H9 (cell line): ENCODE results near the gene IL1RL2. TPM values are rescaled to one million over a fixed set of nuclear protein-coding genes. Genes with fewer than 3 reads are reported as not detected.

Experiments
- DNase-seq: peaks from one replicate; pipeline ENCODE4 v3.0.0-alpha.2; 2017
- H2AFZ ChIP-seq: one replicate; pipeline ENCODE4 v1.6.1; 2013; ENCODE audit warnings: mild to moderate bottlenecking, low read length, control low read depth, moderate library complexity
- H2AK5ac ChIP-seq: 2 replicates; pipeline ENCODE4 v1.6.1; 2013; ENCODE audit warnings: low read length, control low read depth, mixed read lengths; ENCODE audit not compliant: insufficient read length
- H2BK120ac ChIP-seq: one replicate; pipeline ENCODE4 v1.6.1; 2013; ENCODE audit warnings: low read depth, mild to moderate bottlenecking, low read length, control low read depth, inconsistent platforms; ENCODE audit not compliant: poor library complexity, severe bottlenecking
- H2BK12ac ChIP-seq: 2 replicates; pipeline ENCODE4 v1.6.1; 2013; ENCODE audit warnings: low read length, control low read depth, mixed read lengths, low read depth; ENCODE audit not compliant: insufficient read length
- H2BK15ac ChIP-seq: 2 replicates; pipeline ENCODE4 v1.6.1; 2013; ENCODE audit warnings: low read depth, low read length, control low read depth
- H2BK20ac ChIP-seq: one replicate; pipeline ENCODE4 v1.6.1; 2013; ENCODE audit warnings: low read depth, mild to moderate bottlenecking, low read length, control low read depth, inconsistent platforms; ENCODE audit not compliant: poor library complexity, severe bottlenecking
- H2BK5ac ChIP-seq: 2 replicates; pipeline ENCODE4 v1.6.1; 2013; ENCODE audit warnings: low read length, control low read depth, mixed read lengths; ENCODE audit not compliant: insufficient read length
- H3K14ac ChIP-seq: 2 replicates; pipeline ENCODE4 v1.6.1; 2013; ENCODE audit warnings: low read length, control low read depth; ENCODE audit not compliant: insufficient read depth
- H3K18ac ChIP-seq: 2 replicates; pipeline ENCODE4 v1.6.1; 2013; ENCODE audit warnings: low read depth, mild to moderate bottlenecking, mixed read lengths, low read length, control low read depth; ENCODE audit not compliant: insufficient read length
- H3K23ac ChIP-seq: 2 replicates; pipeline ENCODE4 v1.6.1; 2013; ENCODE audit warnings: low read length, control low read depth, mixed read lengths, low read depth; ENCODE audit not compliant: insufficient read length
- H3K23me2 ChIP-seq: 2 replicates; pipeline ENCODE4 v1.6.1; 2013; ENCODE audit warnings: low read depth, mild to moderate bottlenecking, mixed read lengths, low read length, control low read depth; ENCODE audit not compliant: insufficient read length, poor library complexity, severe bottlenecking
- H3K27ac ChIP-seq: 2 replicates; pipeline ENCODE4 v1.5.1; 2013; ENCODE audit warnings: low read length, control low read depth, mixed read lengths, low read depth; ENCODE audit not compliant: insufficient read length
- H3K27me3 ChIP-seq: 2 replicates; pipeline ENCODE4 v1.6.1; 2013; ENCODE audit warnings: low read length, control low read depth, inconsistent platforms; ENCODE audit not compliant: insufficient read depth
- H3K4ac ChIP-seq: 2 replicates; pipeline ENCODE4 v1.6.1; 2013; ENCODE audit warnings: low read depth, mild to moderate bottlenecking, control low read depth, inconsistent platforms, low read length, moderate library complexity
- H3K4me1 ChIP-seq: 2 replicates; pipeline ENCODE4 v1.6.1; 2013; ENCODE audit warnings: low read length, control low read depth, inconsistent platforms; ENCODE audit not compliant: insufficient read depth
- H3K4me2 ChIP-seq: 2 replicates; pipeline ENCODE4 v1.6.1; 2013; ENCODE audit warnings: low read length, control low read depth, mixed read lengths; ENCODE audit not compliant: insufficient read length, insufficient read depth
- H3K56ac ChIP-seq: 2 replicates; pipeline ENCODE4 v1.6.1; 2013; ENCODE audit warnings: low read depth, mild to moderate bottlenecking, mixed read lengths, low read length, control low read depth; ENCODE audit not compliant: insufficient read length
- H3K79me1 ChIP-seq: 2 replicates; pipeline ENCODE4 v1.6.1; 2013; ENCODE audit warnings: low read depth, mild to moderate bottlenecking, moderate library complexity, low read length, control low read depth, inconsistent platforms; ENCODE audit not compliant: insufficient read depth, poor library complexity, severe bottlenecking
- H3K79me2 ChIP-seq: 2 replicates; pipeline ENCODE4 v1.6.1; 2013; ENCODE audit warnings: low read length, control low read depth, inconsistent platforms; ENCODE audit not compliant: insufficient read depth
- H3K9ac ChIP-seq: 2 replicates; pipeline ENCODE4 v1.6.1; 2013; ENCODE audit warnings: low read length, control low read depth, mixed read lengths; ENCODE audit not compliant: insufficient read length; ENCODE audit errors: extremely low read depth
- H3K9me3 ChIP-seq: one replicate; pipeline ENCODE4 v1.6.1; 2013; ENCODE audit warnings: low read depth, low read length, inconsistent platforms; ENCODE audit not compliant: control insufficient read depth
- H3T11ph ChIP-seq: one replicate; pipeline ENCODE4 v1.6.1; 2013; ENCODE audit warnings: mild to moderate bottlenecking, low read length, control low read depth, inconsistent platforms
- H4K20me1 ChIP-seq: one replicate; pipeline ENCODE4 v1.6.1; 2013; ENCODE audit not compliant: control insufficient read depth, insufficient read length, insufficient read depth
- H4K5ac ChIP-seq: 2 replicates; pipeline ENCODE4 v1.6.1; 2013; ENCODE audit warnings: low read depth, mild to moderate bottlenecking, mixed read lengths, low read length, control low read depth; ENCODE audit not compliant: insufficient read length
- H4K8ac ChIP-seq: replicated peaks from 2 replicates; pipeline ENCODE4 v1.6.1; 2013; ENCODE audit warnings: low read length, control low read depth, mixed read lengths, low read depth; ENCODE audit not compliant: insufficient read length
- H4K91ac ChIP-seq: 2 replicates; pipeline ENCODE4 v1.6.1; 2013; ENCODE audit warnings: low read depth, mild to moderate bottlenecking, moderate library complexity, mixed read lengths, low read length, control low read depth; ENCODE audit not compliant: insufficient read length
- H3K27ac Mint-ChIP-seq, 3 experiments: 2 replicates in 2 of 3; 3 replicates in 1 of 3; pipeline ENCODE4 v1.8.0; 2020 to 2021; ENCODE audit warnings: mixed read lengths in 3 of 3, mild to moderate bottlenecking in 1 of 3, moderate library complexity in 1 of 3
- H3K27me3 Mint-ChIP-seq: 2 replicates; pipeline ENCODE4 v1.8.0; 2021; ENCODE audit warnings: low read depth, mild to moderate bottlenecking, moderate library complexity, mixed read lengths
- H3K36me3 Mint-ChIP-seq, 3 experiments: 2 replicates in 2 of 3; 3 replicates in 1 of 3; pipeline ENCODE4 v1.8.0; 2020 to 2021; ENCODE audit warnings: low read depth in 3 of 3, mixed read lengths in 3 of 3; ENCODE audit not compliant: insufficient read depth in 1 of 3
- H3K4me1 Mint-ChIP-seq, 2 experiments: 2 replicates each; pipeline ENCODE4 v1.8.0; 2020; ENCODE audit warnings: mixed read lengths in 2 of 2
- H3K4me3 Mint-ChIP-seq, 2 experiments: 2 replicates in 1 of 2; 3 replicates in 1 of 2; pipeline ENCODE4 v1.8.0; 2020 to 2021; ENCODE audit warnings: mild to moderate bottlenecking in 2 of 2, mixed read lengths in 2 of 2, moderate library complexity in 1 of 2
- H3K9me3 Mint-ChIP-seq, 2 experiments: 2 replicates in 1 of 2; 3 replicates in 1 of 2; pipeline ENCODE4 v1.8.0; 2020; ENCODE audit warnings: mild to moderate bottlenecking in 2 of 2, mixed read lengths in 2 of 2, moderate library complexity in 1 of 2
- WGBS: extraction: QIAGEN DNeasy Blood & Tissue Kit; methylation state at CpG from one replicate; pipeline ENCODE4 v1.1.7; 2013; ENCODE audit warnings: missing lambda C conversion rate, low lambda C conversion rate, mixed read lengths; ENCODE audit not compliant: insufficient read length; ENCODE audit errors: extremely low coverage; 5-methylcytosine and 5-hydroxymethylcytosine counted together
- total RNA-seq: library from RNA; stranded (reverse); gene quantifications from 2 replicates; pipeline ENCODE4 v1.2.1, GENCODE V29; 2021
- TF ChIP-seq, protein P1 (sequence below): fragments of 200-600 bp; sonication (generic); conservative IDR thresholded peaks from 3 replicates; pipeline ENCODE4 v1.8.0; 2021; ENCODE audit warnings: antibody characterized with exemption, mild to moderate bottlenecking

Gene IL1RL2
- total RNA-seq, 1 experiment from 2014 or later: not detected

DNA sequence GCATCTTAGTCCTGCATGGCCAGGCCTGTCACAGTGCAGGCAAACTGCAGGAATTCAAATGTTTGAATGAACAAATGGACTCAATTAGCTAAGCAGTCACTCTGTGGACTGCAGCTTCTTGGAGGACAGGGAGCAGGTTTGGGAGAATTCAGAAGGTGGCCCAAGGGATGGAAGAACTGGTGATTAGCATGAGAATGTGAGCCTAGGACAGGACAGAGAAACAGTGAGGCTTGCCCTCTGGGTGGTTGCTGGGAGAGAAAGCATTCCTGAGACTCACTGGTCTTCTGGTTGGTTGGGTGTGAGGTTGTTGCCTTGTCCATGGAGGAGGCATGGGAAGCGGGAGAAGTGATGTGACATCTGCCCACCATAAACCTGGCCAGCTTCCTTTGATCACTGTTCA is 13.7 kb downstream of the IL1RL2 start:
- Mint-ChIP-seq H3K27ac (no peak overlapping the region), H3K4me3 (no peak overlapping the region), H3K9me3 (peaks cover 2 to 7% of the 10 kb centered on the region in 2 experiments; a peak in 2 of 5 replicates), H3K36me3 (no peaks in the 10 kb centered on the region; a peak in 1 of 7 replicates), H3K4me1 (peaks cover 5 to 6% of the 10 kb centered on the region in 2 experiments), H3K27me3 (no peaks in the 10 kb centered on the region; the same call in 1 of the 2 replicates)
- H3K14ac ChIP-seq: no peak overlapping the region
- no peak overlapping the region for H3T11ph ChIP-seq
- no peak overlapping the region for H3K56ac ChIP-seq
- no peak overlapping the region for H3K23ac ChIP-seq
- no peaks in the 10 kb centered on the region for H4K20me1 ChIP-seq
- H3K18ac ChIP-seq: no peak overlapping the region
- H4K8ac ChIP-seq: no peak overlapping the region
- no peak overlapping the region for H2BK12ac ChIP-seq
- H3K23me2 ChIP-seq: no peaks in the 10 kb centered on the region
- H3K9ac ChIP-seq: no peak overlapping the region
- no peak overlapping the region for H3K4me2 ChIP-seq
- no peaks in the 10 kb centered on the region for H3K79me1 ChIP-seq
- no peak overlapping the region for H2AFZ ChIP-seq
- no peak overlapping the region for H2BK15ac ChIP-seq
- DNase-seq: no peak
- no peak overlapping the region for H2BK120ac ChIP-seq
- H3K79me2 ChIP-seq: no peaks in the 10 kb centered on the region
- no peak overlapping the region for H3K27ac ChIP-seq
- no peaks in the 10 kb centered on the region for H3K27me3 ChIP-seq
- no peaks in the 10 kb centered on the region for H3K4me1 ChIP-seq
- no CpG with 5 or more reads among the region's 1 CpG for WGBS
- TF ChIP-seq, protein P1, sequence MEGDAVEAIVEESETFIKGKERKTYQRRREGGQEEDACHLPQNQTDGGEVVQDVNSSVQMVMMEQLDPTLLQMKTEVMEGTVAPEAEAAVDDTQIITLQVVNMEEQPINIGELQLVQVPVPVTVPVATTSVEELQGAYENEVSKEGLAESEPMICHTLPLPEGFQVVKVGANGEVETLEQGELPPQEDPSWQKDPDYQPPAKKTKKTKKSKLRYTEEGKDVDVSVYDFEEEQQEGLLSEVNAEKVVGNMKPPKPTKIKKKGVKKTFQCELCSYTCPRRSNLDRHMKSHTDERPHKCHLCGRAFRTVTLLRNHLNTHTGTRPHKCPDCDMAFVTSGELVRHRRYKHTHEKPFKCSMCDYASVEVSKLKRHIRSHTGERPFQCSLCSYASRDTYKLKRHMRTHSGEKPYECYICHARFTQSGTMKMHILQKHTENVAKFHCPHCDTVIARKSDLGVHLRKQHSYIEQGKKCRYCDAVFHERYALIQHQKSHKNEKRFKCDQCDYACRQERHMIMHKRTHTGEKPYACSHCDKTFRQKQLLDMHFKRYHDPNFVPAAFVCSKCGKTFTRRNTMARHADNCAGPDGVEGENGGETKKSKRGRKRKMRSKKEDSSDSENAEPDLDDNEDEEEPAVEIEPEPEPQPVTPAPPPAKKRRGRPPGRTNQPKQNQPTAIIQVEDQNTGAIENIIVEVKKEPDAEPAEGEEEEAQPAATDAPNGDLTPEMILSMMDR: no peak
- no peak overlapping the region for H2BK5ac ChIP-seq
- H3K9me3 ChIP-seq: no peaks in the 10 kb centered on the region
- no peak overlapping the region for H3K4ac ChIP-seq
- no peak overlapping the region for H2BK20ac ChIP-seq
- H2AK5ac ChIP-seq: no peak overlapping the region
- no peak overlapping the region for H4K91ac ChIP-seq
- no peak overlapping the region for H4K5ac ChIP-seq
